ENCODE measurements around the gene CHCHD6. TPM values are rescaled to one million over a fixed set of nuclear protein-coding genes. Genes with fewer than 3 reads are reported as not detected.

Gene CHCHD6
- total RNA-seq, 1 donor from 2014 or later = 31.0 TPM

DNA sequence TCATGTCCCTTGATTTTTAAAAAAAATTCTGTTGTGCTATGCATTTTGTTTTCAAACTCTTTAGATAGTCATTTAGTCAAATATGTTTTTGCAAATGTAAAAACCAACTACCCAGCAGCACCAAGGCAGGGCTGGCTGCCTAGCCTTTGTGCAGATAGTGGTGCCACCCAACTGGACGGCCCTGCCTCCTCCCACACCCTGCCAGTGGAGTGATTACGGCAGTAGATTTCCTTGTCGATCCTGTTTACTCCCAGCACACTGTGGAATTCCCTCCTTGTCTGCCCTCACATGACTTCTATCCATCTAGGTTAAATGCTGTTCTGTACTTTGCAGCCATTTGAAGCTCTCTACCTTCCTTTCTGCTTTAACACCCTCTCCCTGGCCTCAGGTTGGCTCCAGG, 199.5 kb downstream of the CHCHD6 start:
- no peaks in the 10 kb centered on the region for H3K27me3 Mint-ChIP-seq (ENCODE audit: low read depth)
- H3K4me3 Mint-ChIP-seq = no peak overlapping the region
- DNase-seq (ENCODE audit: low spot score in 2 of 2, unreplicated experiment in 2 of 2) = no peak
- H3K36me3 Mint-ChIP-seq = peaks cover 1% of the 10 kb centered on the region
- H3K4me1 Mint-ChIP-seq = no peaks in the 10 kb centered on the region
- no peaks in the 10 kb centered on the region for H3K9me3 Mint-ChIP-seq
- TF ChIP-seq, protein P1, sequence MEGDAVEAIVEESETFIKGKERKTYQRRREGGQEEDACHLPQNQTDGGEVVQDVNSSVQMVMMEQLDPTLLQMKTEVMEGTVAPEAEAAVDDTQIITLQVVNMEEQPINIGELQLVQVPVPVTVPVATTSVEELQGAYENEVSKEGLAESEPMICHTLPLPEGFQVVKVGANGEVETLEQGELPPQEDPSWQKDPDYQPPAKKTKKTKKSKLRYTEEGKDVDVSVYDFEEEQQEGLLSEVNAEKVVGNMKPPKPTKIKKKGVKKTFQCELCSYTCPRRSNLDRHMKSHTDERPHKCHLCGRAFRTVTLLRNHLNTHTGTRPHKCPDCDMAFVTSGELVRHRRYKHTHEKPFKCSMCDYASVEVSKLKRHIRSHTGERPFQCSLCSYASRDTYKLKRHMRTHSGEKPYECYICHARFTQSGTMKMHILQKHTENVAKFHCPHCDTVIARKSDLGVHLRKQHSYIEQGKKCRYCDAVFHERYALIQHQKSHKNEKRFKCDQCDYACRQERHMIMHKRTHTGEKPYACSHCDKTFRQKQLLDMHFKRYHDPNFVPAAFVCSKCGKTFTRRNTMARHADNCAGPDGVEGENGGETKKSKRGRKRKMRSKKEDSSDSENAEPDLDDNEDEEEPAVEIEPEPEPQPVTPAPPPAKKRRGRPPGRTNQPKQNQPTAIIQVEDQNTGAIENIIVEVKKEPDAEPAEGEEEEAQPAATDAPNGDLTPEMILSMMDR (IDR thresholded peaks at IDR 0.05; ENCODE audit: unreplicated experiment) = no peak
- no peak overlapping the region for H3K27ac Mint-ChIP-seq

DNA sequence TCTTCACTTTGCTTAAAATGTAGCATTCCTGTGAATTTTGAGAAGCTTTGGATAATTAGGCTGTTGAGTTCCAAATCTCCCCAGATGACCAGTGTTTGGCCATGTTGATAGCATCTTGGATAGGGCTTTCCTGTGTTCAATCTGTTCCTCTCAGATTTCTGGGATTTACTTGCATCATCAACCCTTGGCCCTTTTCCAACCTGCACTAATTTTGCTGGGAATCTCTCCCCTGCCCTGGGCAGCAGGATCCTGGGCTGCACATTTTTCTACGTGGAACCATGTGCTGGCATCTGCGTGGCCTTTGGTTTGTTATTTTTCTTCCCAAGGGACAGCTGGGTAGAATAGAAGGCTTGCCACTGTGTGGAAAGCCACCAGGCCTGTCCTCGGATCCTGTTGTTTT, 203.5 kb downstream of the CHCHD6 start:
- Mint-ChIP-seq H3K36me3 (peaks cover 10% of the 10 kb centered on the region), H3K27me3 (ENCODE audit: low read depth) (no peaks in the 10 kb centered on the region), H3K27ac (no peak overlapping the region), H3K4me3 (no peak overlapping the region), H3K9me3 (no peaks in the 10 kb centered on the region), H3K4me1 (no peaks in the 10 kb centered on the region)
- TF ChIP-seq, protein P1 (IDR thresholded peaks at IDR 0.05; ENCODE audit: unreplicated experiment) = no peak
- DNase-seq (ENCODE audit: low spot score in 2 of 2, unreplicated experiment in 2 of 2) = no peak

DNA sequence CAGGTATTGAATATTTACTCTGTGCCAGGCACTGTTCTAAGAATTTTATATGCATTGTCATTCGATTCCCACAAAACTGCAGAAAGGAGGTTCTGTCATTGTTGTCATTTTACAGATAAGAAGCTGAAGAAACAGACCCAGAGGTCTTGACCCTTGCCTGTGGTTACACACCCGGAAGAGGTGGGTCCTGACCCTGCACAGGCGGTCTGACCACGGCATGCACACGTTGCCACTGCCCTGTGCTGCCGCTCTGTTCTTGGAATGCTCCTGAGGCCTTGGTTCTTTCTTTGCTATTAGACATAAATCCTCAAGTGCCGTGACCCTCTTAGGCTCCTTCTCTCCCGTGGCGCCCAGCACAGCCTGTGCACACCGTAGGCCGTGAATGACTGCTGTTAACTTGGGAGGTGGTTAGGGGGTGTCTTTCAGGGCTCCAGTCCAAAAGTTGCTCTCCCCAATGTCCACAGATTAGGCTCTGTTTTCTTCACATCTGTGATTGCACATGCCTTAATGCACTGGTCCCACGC, 204.8 kb downstream of the CHCHD6 start:
- Mint-ChIP-seq H3K27ac (no peak overlapping the region), H3K27me3 (ENCODE audit: low read depth) (no peaks in the 10 kb centered on the region), H3K9me3 (no peaks in the 10 kb centered on the region), H3K36me3 (peaks cover 10% of the 10 kb centered on the region), H3K4me1 (no peaks in the 10 kb centered on the region), H3K4me3 (no peak overlapping the region)
- no peak for DNase-seq (ENCODE audit: low spot score in 2 of 2, unreplicated experiment in 2 of 2)
- TF ChIP-seq, protein P1 (IDR thresholded peaks at IDR 0.05; ENCODE audit: unreplicated experiment) = no peak

DNA sequence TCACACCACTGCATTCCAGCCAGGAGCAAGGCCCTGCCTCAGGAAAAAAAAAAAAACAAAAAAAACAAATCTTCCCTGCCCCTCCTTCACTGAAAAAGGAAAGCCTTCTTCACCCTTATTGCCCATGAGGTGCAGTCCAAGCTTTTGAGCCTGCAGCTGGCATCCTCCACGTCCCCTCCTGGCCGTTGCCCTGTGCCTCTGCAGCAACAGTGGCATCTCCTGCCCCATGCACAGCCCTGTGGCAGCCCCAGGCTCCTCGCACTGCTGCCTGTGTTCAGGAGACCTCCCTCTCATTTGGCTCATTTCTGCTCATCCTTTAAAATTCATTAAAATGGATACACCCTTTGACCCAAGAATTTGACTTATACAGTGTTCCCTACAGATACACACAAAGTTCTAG, 206.2 kb downstream of the CHCHD6 start:
- TF ChIP-seq, protein P1 (IDR thresholded peaks at IDR 0.05; ENCODE audit: unreplicated experiment) = no peak
- Mint-ChIP-seq H3K27ac (no peak overlapping the region), H3K36me3 (peaks cover 11% of the 10 kb centered on the region), H3K9me3 (no peaks in the 10 kb centered on the region), H3K4me1 (no peaks in the 10 kb centered on the region), H3K4me3 (no peak overlapping the region), H3K27me3 (ENCODE audit: low read depth) (no peaks in the 10 kb centered on the region)
- DNase-seq (ENCODE audit: low spot score in 2 of 2, unreplicated experiment in 2 of 2) = no peak

DNA sequence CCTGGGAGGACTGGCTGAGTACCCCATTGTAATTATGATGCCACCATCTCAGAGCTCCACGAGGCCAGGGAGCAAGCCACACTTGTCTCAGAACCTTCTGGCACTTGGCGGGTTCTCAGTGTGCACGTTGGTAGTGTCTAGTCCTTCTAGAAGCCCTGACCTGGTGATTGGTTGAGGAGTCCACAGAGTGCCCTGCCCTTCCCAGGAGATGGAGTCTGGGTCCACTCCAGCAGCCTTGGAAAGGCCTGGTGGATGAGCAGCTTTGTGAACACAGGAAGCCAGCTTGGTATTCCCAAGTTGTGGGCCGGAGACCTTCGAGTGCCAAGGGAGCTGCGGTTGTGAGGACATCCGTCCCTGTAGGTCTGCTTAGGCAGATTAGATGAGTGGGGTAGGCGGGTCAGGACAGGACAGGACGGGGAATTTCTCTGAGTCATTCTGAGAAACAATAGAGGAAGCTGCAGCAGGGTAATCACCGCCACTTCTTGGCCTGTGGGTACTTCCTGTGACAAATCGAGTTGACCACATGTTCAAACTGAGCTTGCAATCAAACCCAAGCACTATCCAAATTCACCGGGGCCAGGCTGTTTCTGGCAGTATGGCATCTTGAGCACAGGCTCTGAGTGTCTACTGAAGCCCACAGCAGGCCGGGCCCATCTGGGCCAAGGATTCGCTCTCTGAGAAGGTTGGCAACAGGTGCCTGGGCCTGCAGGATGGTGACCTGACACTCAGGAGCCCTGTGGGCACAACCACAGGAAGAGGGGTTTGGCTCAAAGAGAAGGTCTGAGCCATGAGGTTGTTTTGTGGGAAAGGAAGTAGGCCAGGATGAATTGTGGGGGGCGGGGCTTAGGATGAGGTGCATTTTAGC, 207.4 kb downstream of the CHCHD6 start:
- Mint-ChIP-seq H3K27ac (no peak overlapping the region), H3K9me3 (no peaks in the 10 kb centered on the region), H3K36me3 (peaks cover 17% of the 10 kb centered on the region), H3K27me3 (ENCODE audit: low read depth) (no peaks in the 10 kb centered on the region), H3K4me1 (no peaks in the 10 kb centered on the region), H3K4me3 (no peak overlapping the region)
- no peak for DNase-seq (ENCODE audit: low spot score in 2 of 2, unreplicated experiment in 2 of 2)
- TF ChIP-seq, protein P1 (IDR thresholded peaks at IDR 0.05; ENCODE audit: unreplicated experiment) = no peak
